Neuronal stem cell (in vitro differentiated cells): ENCODE results near the gene C14orf132.

Source experiments
- DNase-seq: peaks from one replicate; pipeline ENCODE4 v3.0.0-alpha.2; 2013; ENCODE audit warnings: low spot score
- H2AFZ ChIP-seq: one replicate; pipeline ENCODE4 v1.6.1; 2013; ENCODE audit warnings: mild to moderate bottlenecking, low read length, inconsistent platforms
- H2AK5ac ChIP-seq: 2 replicates; pipeline ENCODE4 v1.6.1; 2013; ENCODE audit warnings: low read depth, mild to moderate bottlenecking, inconsistent platforms, low read length, moderate library complexity, mixed read lengths
- H2BK120ac ChIP-seq: 2 replicates; pipeline ENCODE4 v1.6.1; 2013; ENCODE audit warnings: low read depth, mild to moderate bottlenecking, inconsistent platforms, low read length, moderate library complexity, mixed read lengths
- H2BK12ac ChIP-seq: one replicate; pipeline ENCODE4 v1.6.1; 2013; ENCODE audit warnings: low read length, inconsistent platforms
- H2BK15ac ChIP-seq: 2 replicates; pipeline ENCODE4 v1.6.1; 2013; ENCODE audit warnings: mild to moderate bottlenecking, low read length, inconsistent platforms, mixed read lengths
- H2BK5ac ChIP-seq: one replicate; pipeline ENCODE4 v1.6.1; 2013; ENCODE audit warnings: inconsistent platforms, mild to moderate bottlenecking, low read length, moderate library complexity
- H3K14ac ChIP-seq: one replicate; pipeline ENCODE4 v1.6.1; 2013; ENCODE audit warnings: low read length, inconsistent platforms
- H3K18ac ChIP-seq: 2 replicates; pipeline ENCODE4 v1.6.1; 2013; ENCODE audit warnings: low read length, inconsistent platforms
- H3K23ac ChIP-seq: 2 replicates; pipeline ENCODE4 v1.6.1; 2013; ENCODE audit warnings: low read depth, mild to moderate bottlenecking, mixed read lengths, low read length, inconsistent platforms; ENCODE audit not compliant: poor library complexity
- H3K27ac ChIP-seq: replicated peaks from 3 replicates; pipeline ENCODE4 v1.5.1; 2013; ENCODE audit warnings: low read length, inconsistent platforms
- H3K27me3 ChIP-seq, 3 experiments: 2 replicates each; pipeline ENCODE4 v1.6.1; 2013; ENCODE audit warnings: low read length in 3 of 3, mild to moderate bottlenecking in 2 of 3, inconsistent platforms in 1 of 3, low read depth in 1 of 3, mixed read lengths in 1 of 3, moderate library complexity in 1 of 3; ENCODE audit not compliant: control insufficient read depth in 3 of 3, insufficient read depth in 3 of 3
- H3K36me3 ChIP-seq, 2 donors: replicated peaks in 1 of 2; 2 replicates each; pipeline ENCODE4 v1.6.1; 2013; ENCODE audit warnings: low read length in 2 of 2; ENCODE audit not compliant: control insufficient read depth in 2 of 2, insufficient read depth in 2 of 2
- H3K4ac ChIP-seq: 2 replicates; pipeline ENCODE4 v1.6.1; 2013; ENCODE audit warnings: inconsistent platforms, mild to moderate bottlenecking, low read length, moderate library complexity
- H3K4me1 ChIP-seq, 2 donors: 1 replicate in 1 of 2; 2 replicates in 1 of 2; pipeline ENCODE4 v1.6.1; 2013; ENCODE audit warnings: low read length in 2 of 2, low read depth in 1 of 2; ENCODE audit not compliant: control insufficient read depth in 2 of 2, insufficient read depth in 1 of 2
- H3K4me2 ChIP-seq: one replicate; pipeline ENCODE4 v1.6.1; 2013; ENCODE audit warnings: mild to moderate bottlenecking, low read length, inconsistent platforms; ENCODE audit not compliant: insufficient read depth, poor library complexity, severe bottlenecking
- H3K4me3 ChIP-seq, 2 donors: 2 replicates each; pipeline ENCODE4 v1.5.1; 2013; ENCODE audit warnings: low read length in 2 of 2, mild to moderate bottlenecking in 2 of 2, inconsistent platforms in 1 of 2, moderate library complexity in 1 of 2
- H3K79me1 ChIP-seq: one replicate; pipeline ENCODE4 v1.6.1; 2013; ENCODE audit warnings: low read depth, mild to moderate bottlenecking, inconsistent platforms, low read length, moderate library complexity
- H3K9ac ChIP-seq: one replicate; pipeline ENCODE4 v1.6.1; 2013; ENCODE audit warnings: mild to moderate bottlenecking, low read depth, low read length, inconsistent platforms; ENCODE audit not compliant: poor library complexity
- H3K9me3 ChIP-seq, 2 donors: replicated peaks in 1 of 2; 2 replicates each; pipeline versions ENCODE3 to v1.6.1; 2013; ENCODE audit warnings: low read length in 2 of 2, mild to moderate bottlenecking in 2 of 2, inconsistent platforms in 1 of 2, low read depth in 1 of 2, mixed read lengths in 1 of 2, moderate library complexity in 1 of 2; ENCODE audit not compliant: control insufficient read depth in 2 of 2, insufficient read depth in 1 of 2
- H4K8ac ChIP-seq: one replicate; pipeline ENCODE4 v1.6.1; 2013; ENCODE audit warnings: low read depth, mild to moderate bottlenecking, inconsistent platforms, low read length, moderate library complexity
- H4K91ac ChIP-seq: one replicate; pipeline ENCODE4 v1.6.1; 2013; ENCODE audit warnings: low read length, low read depth, mild to moderate bottlenecking, inconsistent platforms; ENCODE audit not compliant: poor library complexity
- WGBS, 2 donors: extraction: QIAGEN DNeasy Blood & Tissue Kit; methylation state at CpG; one replicate each; pipeline ENCODE4 v1.1.7; 2013; ENCODE audit warnings: missing lambda C conversion rate in 2 of 2, mixed read lengths in 1 of 2; ENCODE audit not compliant: insufficient read length in 2 of 2, insufficient replicate concordance in 1 of 2; ENCODE audit errors: extremely low coverage in 2 of 2; 5-methylcytosine and 5-hydroxymethylcytosine counted together

C14orf132 gene

DNA sequence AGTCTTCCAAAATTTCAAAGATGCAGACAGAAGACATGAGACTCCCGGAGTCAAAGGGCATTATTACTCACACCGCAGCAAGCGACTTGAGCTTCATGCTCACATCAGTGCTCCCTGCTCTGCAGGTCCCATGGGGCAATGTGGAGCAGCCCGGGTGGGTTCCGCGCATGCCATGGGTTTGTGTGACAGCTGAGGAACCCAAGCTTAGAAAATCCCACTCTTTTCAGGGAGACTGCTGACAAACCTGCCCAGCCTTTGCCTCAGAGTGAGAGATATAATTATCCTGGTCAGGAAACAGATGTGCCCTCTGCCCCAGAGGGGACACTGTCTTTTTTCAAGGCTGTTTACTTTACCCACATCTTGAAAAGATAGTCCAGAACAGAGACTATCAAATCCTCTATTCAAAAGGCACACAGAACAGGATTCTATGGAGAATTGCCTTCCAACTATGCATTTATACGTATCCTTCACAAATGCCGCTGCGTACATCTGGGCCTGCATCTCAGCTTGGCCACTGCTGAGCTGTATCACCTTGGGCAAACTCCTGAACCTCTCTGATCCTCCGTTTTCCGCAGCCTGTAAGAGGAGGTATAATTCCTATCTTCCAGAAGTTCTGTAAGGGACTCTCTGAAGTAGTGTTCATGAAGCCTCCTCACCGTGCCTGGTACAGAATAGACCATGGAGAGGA, 16.0 kb downstream of the C14orf132 start:
- Histone ChIP-seq H4K8ac (no peak overlapping the region), H3K79me1 (no peaks in the 10 kb centered on the region), H3K4me1 (peaks cover 0 to 12% of the 10 kb centered on the region in 2 donors), H2AK5ac (no peak overlapping the region), H2AFZ (no peak overlapping the region), H3K14ac (no peak overlapping the region), H3K27ac (no peak overlapping the region), H3K4me3 (no peak overlapping the region), H2BK5ac (no peak overlapping the region), H2BK12ac (no peak overlapping the region), H2BK120ac (no peak overlapping the region), H3K18ac (no peak overlapping the region), H3K9me3 (no peaks in the 10 kb centered on the region), H3K4me2 (no peak overlapping the region), H2BK15ac (no peak overlapping the region), H3K23ac (no peak overlapping the region), H3K36me3 (peaks cover 0 to 43% of the 10 kb centered on the region in 2 donors), H3K9ac (no peak overlapping the region), H4K91ac (no peak overlapping the region), H3K4ac (no peak overlapping the region), H3K27me3 (no peaks in the 10 kb centered on the region)
- no peak for DNase-seq
- WGBS, 2 donors = no CpG with 5 or more reads among the region's 12 CpGs

GRCh38 chr14:96055753-96056508, 16.8 kb downstream of the C14orf132 start:
- H2AFZ ChIP-seq = no peak overlapping the region
- DNase-seq = no peak
- H3K23ac ChIP-seq = no peak overlapping the region
- no peak overlapping the region for H3K4me3 ChIP-seq
- no peak overlapping the region for H4K8ac ChIP-seq
- H2BK15ac ChIP-seq = no peak overlapping the region
- H3K27me3 ChIP-seq = no peaks in the 10 kb centered on the region
- peaks cover 0 to 12% of the 10 kb centered on the region in 2 donors for H3K4me1 ChIP-seq
- H3K27ac ChIP-seq = no peak overlapping the region
- peak overlapping the region; percentile 21 for H3K18ac ChIP-seq
- no peaks in the 10 kb centered on the region for H3K9me3 ChIP-seq
- no peak overlapping the region for H3K4ac ChIP-seq
- H3K36me3 ChIP-seq = peaks cover 0 to 40% of the 10 kb centered on the region in 2 donors
- no peak overlapping the region for H2BK120ac ChIP-seq
- no peaks in the 10 kb centered on the region for H3K79me1 ChIP-seq
- H2BK12ac ChIP-seq = no peak overlapping the region
- no peak overlapping the region for H4K91ac ChIP-seq
- no peak overlapping the region for H2BK5ac ChIP-seq
- no peak overlapping the region for H2AK5ac ChIP-seq
- no CpG with 5 or more reads among the region's 10 CpGs for WGBS, 2 donors
- H3K4me2 ChIP-seq = no peak overlapping the region
- no peak overlapping the region for H3K9ac ChIP-seq
- no peak overlapping the region for H3K14ac ChIP-seq

DNA sequence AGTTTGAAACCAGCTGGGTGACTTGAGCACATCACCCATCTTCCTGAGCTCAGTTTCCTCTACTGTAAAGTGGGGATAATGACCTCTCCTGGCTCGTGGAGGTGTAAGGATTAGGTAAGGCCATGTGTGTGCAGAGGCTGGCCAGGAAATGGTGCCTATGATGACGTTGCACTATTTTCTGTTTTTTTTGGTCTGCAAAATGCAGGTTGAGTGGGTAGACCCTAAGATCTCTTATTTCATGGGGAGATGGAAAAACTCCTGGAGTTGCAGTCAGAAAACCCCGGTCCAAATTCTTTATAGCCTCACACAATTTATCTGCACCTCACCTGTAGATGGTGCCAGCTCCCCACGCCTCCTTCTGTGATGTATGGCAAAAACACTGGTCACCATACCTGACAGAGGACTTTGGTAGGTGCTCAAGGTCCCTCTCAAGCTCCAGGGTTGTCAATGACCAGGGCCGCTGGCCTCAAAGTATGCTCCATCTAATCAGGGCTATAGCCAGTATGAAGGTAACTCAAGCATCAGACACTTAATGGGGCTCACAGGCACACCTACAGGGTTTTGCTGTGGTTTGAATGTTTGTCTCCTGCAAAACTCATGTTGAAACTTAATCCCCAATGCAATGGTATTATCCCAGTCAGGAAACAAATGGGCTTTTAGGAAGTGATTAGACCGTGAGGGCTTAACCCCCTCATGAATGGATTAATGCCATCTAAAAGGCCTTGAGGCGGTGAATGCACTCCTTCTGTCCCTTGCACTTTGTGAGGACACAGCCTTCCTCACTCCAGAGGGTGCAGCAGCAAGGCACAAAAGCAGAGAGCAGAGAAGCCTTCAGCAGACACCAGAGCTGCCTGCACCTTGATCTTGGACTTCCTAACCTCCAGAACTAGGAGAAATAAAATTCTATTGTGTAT, 17.6 kb downstream of the C14orf132 start:
- no CpG with 5 or more reads among the region's 7 CpGs for WGBS, 2 donors
- H3K4ac ChIP-seq = no peak overlapping the region
- H3K14ac ChIP-seq = no peak overlapping the region
- H3K4me1 ChIP-seq = peaks cover 0 to 12% of the 10 kb centered on the region in 2 donors
- H4K8ac ChIP-seq = no peak overlapping the region
- DNase-seq = no peak
- no peak overlapping the region for H2BK15ac ChIP-seq
- H2AFZ ChIP-seq = no peak overlapping the region
- H3K9ac ChIP-seq = no peak overlapping the region
- H3K27me3 ChIP-seq = no peaks in the 10 kb centered on the region
- H2AK5ac ChIP-seq = no peak overlapping the region
- H2BK12ac ChIP-seq = no peak overlapping the region
- peaks cover 0 to 35% of the 10 kb centered on the region in 2 donors for H3K36me3 ChIP-seq
- no peaks in the 10 kb centered on the region for H3K79me1 ChIP-seq
- H4K91ac ChIP-seq = no peak overlapping the region
- H2BK5ac ChIP-seq = no peak overlapping the region
- H3K27ac ChIP-seq = no peak overlapping the region
- H3K23ac ChIP-seq = no peak overlapping the region
- no peaks in the 10 kb centered on the region for H3K9me3 ChIP-seq
- H3K4me2 ChIP-seq = no peak overlapping the region
- no peak overlapping the region for H3K18ac ChIP-seq
- no peak overlapping the region for H2BK120ac ChIP-seq
- no peak overlapping the region for H3K4me3 ChIP-seq
